ENCODE results near the gene TSC22D4.
"Not testable (repeated sequence)": the region's sequence is repeated elsewhere in the genome, so short reads cannot be mapped to it uniquely, and the experiment has no call there.

TSC22D4 gene

DNA sequence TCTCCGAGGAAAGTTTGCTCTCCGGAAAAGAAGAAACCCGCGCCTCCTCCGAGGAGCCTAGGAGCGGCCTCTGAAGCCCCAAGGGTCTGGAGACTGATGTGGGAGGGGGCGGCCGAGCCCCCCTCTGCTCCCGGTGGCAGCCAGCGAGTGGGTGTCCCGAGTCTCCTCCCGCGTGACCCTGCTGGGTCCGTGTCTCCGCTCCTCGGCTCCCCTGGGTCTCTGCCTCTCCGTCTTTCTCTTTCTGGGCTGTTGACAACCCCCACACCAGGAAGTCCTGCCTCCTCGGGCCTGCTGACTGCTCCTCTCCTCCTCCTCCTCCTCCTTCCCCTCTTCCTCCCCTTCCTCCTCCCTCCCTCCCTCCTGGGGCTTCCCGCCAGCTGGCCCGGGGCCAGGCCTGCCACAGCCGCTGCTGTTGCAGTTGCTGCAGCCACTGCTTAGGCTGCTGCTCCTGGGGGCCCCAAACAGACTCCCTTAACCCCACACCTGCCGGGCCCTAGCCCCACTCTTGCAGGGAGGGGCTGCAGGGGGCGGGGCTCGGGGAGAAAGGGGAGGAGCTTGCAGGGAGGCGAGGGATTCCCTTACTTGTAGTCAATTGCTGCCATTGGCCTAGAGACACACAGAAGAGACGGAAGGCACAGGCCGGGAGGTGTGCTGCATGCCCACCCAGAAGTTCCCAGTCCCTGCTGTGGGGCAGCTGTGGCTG lies at the start of gene TSC22D4:
TSS of gene TSC22D4 (minus strand) at position 257 of the 703 bp plus-strand sequence. CDS start 1,176 bp downstream, outside the sequence.
- DNase-seq (ENCODE audit: low read depth in 2 of 2) = peak; percentile 85 to 87

DNA sequence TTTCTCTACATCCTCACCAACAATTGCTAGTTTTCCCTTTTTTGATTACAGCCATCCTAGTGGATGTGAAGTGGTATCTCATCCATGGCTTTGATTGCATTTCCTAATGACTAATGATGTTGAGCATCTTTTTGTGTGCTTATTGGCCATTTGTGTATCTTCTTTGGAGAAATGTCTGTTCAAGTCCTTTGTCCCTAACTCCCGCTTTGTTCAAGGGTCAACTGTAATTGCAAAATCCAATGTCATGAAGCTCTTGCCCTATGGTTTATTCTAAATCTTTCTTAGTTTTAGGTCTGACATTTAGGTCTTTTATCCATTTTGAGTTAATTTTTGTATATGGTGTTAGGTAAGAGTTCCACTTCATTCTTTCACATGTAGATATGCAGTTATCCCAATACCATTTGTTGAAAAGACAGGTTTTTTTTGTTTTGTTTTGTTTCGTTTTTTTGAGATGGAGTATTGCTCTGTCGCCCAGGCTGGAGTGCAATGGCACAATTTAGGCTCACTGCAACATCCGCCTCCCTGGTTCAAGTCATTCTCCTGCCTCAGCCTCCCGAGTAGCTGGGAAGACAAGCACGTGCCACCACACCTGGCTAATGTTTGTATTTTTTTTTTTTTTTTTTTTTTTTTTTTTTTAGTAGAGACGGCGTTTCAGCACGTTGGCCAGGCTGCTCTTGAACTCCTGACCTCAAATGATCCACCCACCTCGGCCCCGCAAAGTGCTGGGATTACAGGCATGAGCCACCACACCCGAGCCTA lies 49.3 kb upstream of the TSC22D4 start:
- DNase-seq (ENCODE audit: low read depth in 2 of 2) = not testable (repeated sequence)

DNA sequence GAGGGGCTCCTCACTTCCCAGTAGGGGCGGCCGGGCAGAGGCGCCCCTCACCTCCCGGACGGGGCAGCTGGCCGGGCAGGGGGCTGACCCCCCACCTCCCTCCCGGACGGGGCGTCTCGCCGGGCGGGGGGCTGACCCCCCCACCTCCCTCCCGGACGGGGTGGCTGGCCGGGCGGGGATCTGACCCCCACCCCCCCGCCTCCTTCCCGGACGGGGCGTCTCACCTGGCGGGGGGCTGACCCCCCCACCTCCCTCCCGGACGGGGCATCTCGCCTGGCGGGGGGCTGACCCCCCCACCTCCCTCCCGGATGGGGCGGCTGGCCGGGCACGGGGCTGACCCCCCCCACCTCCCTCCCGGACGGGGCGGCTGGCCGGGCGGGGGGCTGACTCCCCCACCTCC lies 44.2 kb upstream of the TSC22D4 start:
- DNase-seq (ENCODE audit: low read depth in 2 of 2) = not testable (repeated sequence)

DNA sequence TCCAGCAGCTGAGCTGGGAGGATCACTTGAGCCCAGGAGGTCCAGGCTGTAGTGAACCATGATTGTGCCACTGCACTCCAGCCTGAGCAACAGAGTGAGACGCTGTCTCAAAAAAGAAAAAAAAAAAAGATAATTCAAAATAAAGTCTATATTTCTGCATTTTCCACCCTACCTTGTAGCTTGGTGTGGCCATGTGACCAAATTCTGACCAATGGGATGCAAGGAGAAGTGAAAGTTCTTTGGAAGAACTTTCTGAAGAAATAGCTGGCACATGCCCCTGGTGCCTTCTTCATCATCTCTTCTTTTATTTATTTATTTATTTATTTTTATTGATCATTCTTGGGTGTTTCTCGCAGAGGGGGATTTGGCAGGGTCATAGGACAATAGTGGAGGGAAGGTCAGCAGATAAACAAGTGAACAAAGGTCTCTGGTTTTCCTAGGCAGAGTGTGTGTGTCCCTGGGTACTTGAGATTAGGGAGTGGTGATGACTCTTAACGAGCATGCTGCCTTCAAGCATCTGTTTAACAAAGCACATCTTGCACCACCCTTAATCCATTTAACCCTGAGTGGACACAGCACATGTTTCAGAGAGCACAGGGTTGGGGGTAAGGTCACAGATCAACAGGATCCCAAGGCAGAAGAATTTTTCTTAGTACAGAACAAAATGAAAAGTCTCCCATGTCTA lies 43.0 kb upstream of the TSC22D4 start:
- DNase-seq (ENCODE audit: low read depth in 2 of 2) = not testable (repeated sequence)

DNA sequence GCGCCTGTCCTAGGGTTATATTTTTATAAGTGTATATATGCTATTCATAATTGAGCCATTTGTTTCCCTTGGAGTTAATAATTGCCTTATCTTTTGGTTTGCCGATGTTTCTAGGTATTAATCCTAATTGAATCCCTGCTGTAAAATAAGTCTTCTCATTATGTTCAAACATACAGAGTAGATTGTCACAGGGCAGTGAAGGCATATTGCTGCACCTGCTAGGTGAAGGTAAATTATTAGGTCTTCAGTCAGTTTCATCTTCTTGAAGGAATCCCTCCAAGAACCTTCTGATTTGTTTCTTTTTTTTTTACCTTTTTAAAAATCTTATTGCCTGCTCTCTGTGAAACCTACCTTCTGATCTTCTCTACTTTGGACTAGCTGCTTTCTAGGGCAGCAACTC lies 42.1 kb upstream of the TSC22D4 start:
- DNase-seq (ENCODE audit: low read depth in 2 of 2) = no peak

DNA sequence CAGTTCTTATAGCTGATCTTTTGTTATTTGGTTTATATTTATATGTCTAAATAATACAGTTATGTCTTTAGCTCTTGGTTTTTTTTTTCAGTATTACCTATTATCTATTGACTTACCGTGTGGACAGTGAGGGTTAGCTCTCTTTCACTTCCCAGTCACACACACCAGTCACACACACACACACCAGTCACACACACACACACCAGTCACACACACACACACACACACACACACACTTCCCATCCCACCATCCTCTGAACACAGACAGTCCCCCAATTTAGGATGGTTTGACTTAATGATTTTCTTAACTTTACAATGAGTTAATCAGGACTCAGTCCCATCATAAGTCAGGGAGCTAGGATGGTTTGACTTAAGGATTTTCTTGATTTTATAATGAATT lies 41.1 kb upstream of the TSC22D4 start:
- DNase-seq (ENCODE audit: low read depth in 2 of 2) = no peak

DNA sequence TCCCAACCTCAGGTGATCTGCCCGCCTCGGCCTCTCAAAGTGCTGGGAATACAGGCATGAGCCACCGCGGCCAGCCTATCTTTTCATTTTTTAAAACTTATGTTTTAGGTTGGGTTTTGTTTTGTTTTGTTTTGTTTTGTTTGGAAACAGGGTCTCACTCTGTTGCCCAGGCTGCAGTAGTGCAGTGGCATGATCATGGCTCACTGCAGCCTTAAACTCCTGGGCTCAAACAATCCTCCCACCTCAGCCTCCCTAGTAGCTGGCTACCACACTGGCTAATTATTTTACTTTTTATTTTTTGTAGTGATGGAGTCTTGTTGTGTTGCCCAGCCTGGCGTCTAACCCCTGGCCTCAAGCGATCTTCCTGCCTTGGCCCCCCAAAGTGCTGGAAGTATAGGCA lies 40.6 kb upstream of the TSC22D4 start:
- DNase-seq (ENCODE audit: low read depth in 2 of 2) = no peak

DNA sequence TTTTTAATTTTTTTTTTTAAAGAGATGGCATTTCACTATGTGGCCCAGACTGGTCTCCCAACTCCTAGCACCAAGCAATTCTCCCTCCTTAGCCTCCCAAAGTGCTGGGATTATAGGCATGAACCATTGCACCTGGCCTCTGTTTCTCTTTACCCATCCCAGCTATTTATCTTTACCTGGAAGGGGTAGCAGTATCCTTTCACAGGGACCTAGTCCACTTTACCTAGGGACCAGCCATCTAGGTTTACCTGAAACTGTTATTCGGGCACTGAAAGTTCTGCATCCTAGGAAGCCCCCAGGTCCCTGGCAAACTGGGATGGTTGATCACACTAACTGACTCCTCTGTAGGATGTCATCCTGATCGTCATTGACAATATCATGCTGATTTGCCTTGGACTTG lies 38.3 kb upstream of the TSC22D4 start:
- DNase-seq (ENCODE audit: low read depth in 2 of 2) = no peak

DNA sequence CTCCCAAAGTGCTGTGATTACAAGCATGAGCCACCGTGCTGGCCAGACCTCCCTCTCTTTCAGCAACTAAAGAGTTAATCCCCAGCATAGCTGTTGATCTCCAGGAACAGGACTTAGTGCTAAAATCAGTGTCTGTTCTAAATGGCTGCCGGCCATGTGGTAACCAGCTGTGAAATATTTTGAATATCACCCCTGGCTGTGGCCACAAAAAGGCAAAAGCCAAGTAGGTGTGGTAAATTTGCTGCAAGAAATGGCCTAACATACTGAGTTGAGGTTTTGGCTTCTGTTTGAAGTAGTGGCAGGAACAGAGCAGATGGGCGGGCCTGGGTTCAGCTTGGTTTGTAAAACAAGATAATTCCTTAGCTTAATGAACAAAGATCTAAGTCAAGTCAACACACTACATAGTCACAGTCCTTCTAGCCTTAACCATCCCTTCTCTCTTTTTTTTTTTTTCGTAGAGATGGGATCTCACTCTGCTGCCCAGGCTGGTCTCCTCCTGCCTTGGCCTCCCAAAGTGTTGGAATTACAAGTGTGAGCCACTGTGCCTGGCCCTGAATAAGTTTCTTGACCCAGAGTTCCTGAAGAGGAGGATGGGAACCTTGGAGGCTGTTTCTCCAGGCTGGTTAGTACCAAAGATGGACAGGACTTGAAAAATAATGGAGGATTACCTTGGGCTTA lies 37.3 kb upstream of the TSC22D4 start:
- DNase-seq (ENCODE audit: low read depth in 2 of 2) = peak; percentile 98

DNA sequence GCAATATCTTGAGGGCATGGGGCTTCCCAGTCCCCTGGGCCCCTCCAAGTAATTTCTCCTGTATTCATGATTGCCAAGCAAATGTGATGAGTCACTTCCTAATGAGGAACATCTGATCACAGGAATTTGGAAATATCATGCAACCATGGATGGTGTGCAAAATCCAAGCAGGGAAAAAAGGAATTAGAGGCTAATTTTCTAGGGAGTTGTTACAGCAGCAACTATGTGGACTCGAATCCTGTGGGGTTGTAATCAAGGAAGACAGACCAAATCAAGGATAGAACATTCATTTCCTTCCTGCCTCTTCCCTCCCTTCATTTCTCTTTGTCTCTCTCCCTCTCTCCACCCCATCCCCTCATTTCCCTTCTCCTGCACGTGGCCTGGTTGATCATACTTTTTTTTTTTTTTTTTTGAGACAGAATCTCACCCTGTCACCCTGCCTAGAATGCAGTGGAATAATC lies 36.1 kb upstream of the TSC22D4 start:
- peak; percentile 89 to 90 for DNase-seq (ENCODE audit: low read depth in 2 of 2)

DNA sequence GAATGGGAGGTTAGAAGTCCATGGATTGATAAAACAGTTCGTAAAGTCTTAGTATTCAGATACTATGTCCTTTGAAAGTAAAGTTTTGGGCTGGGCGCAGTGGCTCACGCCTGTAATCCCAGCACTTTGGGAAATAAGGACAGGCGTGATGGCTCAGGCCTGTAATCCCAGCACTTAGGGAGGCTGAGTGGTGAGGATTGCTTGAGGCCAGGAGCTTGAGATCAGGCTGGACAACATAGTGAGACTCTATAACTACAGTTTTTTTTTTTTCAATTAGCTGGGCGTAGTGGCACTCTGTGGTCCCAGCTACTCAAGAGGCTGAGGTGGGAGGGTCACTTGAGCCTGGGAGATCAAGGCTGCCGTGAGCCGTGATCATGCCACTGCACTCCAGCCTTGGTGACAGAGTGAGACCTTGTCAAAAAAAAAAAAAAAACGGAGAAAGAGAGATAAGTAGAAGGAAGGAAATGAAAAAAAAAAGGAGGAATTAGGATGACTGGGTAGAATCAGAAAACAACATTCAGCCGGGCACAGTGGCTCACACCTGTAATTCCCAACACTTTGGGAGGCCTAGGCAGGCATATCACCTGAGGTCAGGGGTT lies 34.3 kb upstream of the TSC22D4 start:
- DNase-seq (ENCODE audit: low read depth in 2 of 2) = no peak

DNA sequence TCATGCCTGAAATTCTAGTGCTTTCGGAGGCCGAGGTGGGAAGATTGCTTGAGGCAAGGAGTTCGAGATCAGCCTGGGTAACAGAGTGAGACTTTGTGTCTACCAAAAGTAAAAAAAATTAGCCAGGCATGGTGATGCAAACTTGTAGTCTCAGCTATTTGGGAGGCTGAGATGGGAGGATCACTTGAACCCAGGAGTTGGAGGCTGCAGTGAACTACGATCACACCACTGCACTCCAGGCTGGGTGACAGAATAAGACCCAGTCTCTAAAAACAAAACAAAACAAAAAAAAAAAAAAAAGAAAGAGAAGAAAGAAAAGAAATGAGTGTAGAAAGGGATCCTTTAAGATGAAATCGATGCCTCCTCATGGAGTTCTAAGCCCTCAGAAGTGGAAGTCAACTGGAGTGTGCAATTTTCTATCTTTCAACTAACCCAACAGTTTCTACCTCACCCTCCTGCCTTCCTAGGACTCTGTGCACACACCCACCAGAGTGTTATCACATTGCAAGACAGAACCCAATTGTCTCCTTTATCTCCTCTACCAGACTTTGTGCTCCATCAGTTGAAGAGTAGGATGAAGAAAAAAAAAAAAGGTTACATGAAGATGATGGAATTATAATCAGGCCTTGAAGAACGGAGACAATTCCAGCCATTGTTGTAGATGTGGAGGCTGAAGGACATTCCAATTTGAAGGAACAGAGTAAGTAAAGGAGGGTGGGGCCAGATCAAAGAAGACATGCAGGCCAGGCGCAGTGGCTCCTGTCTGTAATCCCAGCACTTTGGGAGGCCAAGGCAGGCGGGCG lies 31.6 kb upstream of the TSC22D4 start:
- no peak for DNase-seq (ENCODE audit: low read depth in 2 of 2)

DNA sequence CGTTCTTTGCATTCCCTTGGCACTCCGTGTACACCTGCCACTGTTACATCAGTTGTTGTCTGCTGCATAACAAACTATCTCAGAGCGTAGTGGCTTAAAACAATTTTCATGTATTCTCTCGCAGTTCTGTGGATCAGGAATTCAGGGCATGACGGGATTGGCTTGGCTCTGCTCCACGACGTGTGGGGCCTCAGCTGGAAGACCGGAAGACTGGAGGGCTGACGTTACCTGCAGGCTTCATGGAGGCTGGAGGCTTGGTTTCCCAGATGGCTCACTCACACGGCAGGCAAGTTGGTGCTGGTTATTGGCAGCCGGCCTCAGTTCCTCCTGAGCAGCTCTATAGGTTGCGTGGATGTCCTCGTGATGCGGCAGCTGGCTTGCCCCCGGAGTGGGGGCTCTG lies 30.2 kb upstream of the TSC22D4 start:
- peak; percentile 82 to 83 for DNase-seq (ENCODE audit: low read depth in 2 of 2)

DNA sequence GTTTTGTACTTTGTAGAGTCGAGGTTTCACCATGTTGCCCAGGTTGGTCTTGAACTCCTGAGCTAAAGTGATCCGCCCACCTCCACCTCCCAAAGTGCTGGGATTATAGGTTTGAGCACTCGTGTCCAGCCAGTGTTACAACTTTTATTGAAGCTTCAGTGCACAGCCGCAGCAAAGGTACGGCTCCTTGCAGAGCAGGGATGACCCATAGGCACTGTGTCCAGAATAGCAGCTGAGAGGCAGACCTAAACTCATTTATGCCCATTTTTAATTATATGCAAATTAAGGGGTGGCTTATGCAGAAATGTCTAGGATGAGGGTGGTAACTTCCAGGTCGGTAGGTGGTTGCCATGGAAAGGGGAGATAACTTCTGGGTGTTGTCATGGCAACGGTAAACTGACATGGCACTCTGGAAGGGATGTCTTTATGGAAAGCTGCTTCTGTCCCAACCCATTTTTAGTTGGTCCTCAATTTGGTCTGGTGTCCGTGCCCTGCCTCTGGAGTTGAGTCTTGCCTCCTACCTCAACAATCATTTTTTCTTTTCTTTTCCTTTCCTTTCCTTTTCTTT lies 27.4 kb upstream of the TSC22D4 start:
- DNase-seq (ENCODE audit: low read depth in 2 of 2) = no peak

DNA sequence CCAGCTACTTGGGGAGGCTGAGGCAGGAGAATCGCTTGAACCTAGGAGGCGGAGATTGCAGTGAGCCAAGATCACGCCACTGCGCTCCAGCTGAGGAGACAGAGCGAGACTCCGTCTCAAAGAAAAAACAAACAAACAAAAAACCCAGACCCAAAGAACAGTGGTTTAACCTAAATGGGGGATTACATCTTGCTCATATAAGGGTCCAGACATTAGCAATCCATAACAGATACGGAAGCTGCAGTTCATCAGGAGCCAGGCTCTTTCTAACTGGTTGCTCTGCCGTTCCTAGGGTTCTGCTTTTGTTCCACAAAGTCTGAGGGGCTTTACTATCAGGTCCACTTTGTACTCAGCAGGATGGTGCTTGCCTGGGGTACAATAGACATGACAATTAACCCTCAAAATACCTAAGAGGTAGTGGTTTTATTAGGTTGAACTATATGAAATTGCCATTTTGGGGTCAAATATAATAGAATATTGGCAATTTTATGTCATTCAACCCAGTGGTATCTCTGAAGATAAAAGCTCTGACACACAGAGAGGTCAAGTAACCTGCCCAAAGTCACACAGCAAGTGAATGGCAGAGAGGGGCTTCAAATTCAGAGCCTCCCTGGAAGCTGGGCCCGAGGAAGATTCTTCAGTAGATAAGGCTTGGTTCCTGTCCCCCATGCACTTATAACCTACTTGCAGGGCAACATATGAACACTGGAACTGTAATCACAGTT lies 26.0 kb upstream of the TSC22D4 start:
- no peak for DNase-seq (ENCODE audit: low read depth in 2 of 2)

DNA sequence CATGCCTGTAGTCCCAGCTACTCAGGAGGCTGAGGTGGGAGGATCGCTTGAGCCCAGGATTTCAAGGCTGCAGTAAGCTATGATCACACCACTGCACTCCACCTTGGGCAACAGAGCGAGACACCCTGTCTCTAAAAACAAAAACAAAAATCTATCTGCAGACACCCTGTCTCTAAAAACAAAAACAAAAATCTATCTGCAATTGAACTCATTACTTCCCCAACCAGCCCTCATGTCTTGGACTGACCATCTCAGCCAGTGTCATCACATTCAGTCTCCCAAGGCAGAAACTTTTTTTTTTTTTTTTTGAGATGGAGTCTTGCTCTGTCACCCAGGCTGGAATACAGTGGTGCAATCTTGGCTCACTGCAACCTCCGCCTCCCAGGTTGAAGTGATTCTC lies 25.0 kb upstream of the TSC22D4 start:
- not testable (repeated sequence) for DNase-seq (ENCODE audit: low read depth in 2 of 2)

DNA sequence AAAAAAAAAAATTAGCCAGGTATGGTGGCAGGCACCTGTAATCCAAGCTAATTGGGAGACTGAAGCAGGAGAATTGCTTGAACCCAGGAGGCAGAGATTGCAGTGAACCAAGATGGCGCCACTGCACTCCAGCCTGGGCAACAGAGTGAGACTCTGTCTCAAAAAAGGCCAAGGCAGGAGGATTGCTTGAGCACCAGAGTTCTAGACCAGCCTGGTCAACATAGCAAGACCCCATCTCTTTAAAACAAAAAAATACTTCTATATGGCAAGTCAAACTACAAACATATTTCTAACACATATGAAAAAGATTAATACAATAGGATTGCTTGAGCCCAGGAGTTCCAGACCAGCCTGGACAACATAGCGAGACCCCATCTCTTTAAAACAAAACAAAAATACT lies 21.7 kb upstream of the TSC22D4 start:
- DNase-seq (ENCODE audit: low read depth in 2 of 2) = not testable (repeated sequence)

DNA sequence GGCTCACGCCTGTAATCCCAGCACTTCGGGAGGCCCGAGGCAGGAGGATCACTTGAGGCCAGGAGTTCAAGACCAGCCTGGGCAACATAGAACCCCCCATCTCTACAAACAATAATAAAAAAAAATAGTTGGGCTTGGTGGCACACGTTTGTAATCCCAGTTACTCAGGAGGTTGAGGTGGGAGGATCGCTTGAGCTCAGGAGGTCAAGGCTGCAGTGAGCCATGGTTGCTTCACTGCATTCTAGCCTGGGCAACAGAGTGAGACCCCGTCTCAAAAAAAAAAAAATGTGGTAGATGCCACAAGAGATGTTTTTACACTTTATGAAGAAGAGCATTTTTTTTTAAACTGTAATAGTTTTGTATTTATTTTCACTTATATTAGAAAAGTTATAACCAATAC lies 17.5 kb upstream of the TSC22D4 start:
- no peak for DNase-seq (ENCODE audit: low read depth in 2 of 2)

DNA sequence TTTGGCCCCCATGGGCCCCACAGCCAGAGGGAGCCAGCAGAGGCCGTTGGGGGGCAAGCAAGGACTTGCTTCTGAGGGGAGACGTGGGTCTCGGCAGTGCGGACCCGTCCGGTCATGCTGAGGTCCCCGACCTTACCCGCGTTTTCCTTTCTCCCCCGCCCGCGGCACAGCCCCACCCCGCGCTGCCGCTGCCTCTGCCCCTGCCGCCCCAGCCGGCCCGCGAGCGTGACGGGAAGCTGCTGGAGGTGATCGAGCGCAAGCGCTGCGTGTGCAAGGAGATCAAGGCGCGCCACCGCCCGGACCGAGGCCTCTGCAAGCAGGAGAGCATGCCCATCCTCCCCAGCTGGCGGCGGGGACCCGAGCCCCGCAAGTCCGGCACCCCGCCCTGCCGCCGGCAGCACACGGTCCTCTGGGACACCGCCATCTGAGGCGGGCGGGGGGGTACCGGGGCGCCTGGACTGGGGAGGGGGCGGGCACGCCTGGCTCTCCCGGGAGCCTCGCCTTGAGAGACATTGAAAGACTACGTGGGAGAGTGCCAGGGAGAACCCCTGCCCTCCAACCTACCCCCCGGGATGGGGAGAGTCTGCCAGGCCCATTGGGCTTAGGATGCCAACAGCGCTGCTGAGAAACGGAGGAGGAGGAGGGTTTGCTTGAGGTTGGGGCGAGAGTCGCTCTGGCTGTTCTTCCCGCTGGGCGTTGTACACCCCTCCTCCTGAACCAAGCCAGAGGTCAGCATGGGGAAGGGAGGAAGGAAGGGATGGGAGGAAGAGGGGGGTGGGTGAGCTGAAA lies 14.7 kb upstream of the TSC22D4 start:
- DNase-seq (ENCODE audit: low read depth in 2 of 2) = no peak

All from fibroblast of skin of left quadriceps (primary cell).